GM18861 (cell line): Measurements from ENCODE around the gene SCNN1B.

Source experiments
- ATAC-seq: cut with Tn5 transposase; IDR thresholded peaks from one replicate; pipeline ENCODE4 v1.9.1; 2021; ENCODE audit not compliant: unreplicated experiment

Gene SCNN1B

DNA sequence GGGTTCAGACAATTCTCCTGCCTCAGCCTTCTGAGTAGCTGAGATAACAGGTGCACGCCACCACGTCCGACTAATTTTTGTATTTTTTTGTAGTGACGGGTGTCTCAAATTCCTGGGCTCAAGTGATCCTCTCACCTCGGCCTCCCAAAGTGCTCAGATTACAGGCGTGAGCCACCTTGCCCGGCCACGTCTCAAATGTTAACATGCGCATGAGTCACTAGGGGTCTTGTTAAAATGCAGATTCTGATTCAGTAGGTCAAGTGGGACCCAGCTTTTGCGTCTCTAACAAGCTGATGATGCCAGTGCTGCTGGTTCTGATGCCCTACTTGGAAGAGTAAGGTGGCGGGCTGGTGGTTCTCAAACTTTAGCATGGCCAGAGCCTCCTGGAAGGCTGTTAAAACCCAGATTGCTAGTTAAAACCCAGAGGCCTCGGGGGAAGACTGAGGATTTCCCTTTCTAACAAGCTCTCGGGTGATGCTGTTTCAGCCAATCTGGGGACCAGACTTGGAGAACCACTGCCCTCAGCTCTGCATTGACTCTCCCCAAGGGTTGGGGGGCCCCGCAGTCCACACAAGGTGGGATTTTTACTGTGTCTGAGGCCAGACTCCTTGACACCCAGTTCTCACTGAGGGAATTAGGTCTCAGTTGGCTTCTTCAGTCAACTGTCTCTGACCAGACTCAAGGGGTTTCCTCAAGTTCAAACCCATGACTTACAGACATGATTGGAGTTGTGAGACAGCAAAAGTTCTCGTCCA is 17.9 kb downstream of the SCNN1B start:
- no peak for ATAC-seq

DNA sequence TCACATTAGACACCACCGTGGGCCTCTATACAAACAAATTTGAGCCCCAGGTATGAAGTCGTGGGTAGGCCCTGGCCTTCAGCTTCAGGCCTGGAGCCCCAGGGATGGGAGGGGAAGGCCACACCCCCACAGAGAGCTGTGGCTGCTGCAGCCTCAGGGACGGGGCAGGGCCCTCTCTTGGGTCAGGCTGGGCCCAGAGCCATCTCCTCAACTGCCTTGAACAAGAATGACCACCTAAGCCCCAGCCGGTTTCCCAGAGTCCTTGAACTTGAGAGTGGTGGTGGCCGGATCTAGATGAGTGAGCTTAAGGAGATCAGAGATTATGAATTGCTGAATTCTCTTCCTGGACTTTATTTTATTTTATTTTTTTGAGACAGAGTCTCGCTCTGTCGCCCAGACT is 18.6 kb downstream of the SCNN1B start:
- no peak for ATAC-seq

DNA sequence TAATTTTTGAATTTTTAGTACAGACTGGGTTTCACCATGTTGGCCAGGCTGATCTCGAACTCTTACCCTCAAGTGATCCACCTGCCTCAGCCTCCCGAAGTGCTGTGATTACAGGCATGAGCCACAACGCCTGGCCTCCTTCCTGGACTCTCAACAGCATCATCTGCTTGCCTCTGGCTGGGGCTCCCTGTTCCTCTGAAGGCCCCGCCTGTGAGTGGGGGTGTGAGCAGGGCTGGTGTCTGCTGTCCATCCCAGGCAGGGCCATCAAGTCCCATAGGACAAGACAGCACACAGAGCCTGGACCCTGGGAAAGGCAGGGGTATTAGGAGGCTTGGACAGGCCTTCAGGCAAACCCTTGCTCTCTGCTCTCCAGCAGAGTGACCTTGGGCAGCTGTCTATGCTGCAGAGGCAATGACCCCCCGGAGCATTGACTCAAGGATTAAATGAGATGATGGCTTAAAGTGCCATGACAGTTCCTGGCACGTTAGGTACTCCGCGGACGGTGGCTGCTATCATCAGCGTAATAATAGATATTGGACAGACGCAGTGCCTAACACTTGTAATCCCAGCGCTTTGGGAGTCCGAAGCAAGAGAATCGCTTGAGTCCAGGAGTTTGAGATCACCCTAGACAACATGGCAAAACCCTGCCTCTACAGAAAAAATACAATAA is 19.2 kb downstream of the SCNN1B start:
- ATAC-seq = no peak

DNA sequence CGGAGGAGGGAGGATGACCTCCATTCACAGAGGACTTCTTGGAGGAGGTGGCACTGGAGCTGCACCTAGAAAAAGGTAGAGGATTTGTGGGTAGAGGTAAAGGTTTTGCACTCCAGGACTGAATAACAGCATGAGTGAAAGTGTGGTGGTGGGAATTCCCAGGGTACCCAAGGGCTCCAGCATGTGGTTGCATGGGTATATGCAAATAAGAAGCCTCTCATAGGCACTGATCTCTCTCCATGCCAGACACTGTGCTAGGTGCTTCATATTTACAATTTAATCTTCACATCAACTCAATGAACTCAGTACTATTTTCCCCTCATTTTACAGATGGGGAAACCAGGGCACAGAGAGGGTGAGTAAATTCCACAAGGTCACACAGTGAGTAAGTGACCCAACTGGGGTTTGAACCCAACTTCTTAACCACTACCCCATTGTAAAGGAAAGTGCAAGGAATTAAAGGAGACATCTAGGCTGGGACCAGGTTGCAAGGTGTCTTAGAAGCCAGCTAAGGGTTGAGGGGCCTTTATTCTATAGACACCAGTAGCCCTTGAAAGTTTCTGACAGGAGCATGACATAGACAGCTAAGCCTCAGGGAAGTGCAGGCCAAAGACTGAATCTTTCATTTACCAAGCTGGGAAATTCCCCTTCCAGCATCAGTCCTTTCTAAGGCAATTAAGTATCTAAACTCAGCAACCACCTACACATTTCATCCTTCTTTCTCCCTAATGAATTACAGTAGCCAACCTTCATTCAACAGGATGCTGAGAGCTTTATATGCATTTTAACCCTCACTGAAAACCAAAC is 21.3 kb downstream of the SCNN1B start:
- ATAC-seq = no peak

DNA sequence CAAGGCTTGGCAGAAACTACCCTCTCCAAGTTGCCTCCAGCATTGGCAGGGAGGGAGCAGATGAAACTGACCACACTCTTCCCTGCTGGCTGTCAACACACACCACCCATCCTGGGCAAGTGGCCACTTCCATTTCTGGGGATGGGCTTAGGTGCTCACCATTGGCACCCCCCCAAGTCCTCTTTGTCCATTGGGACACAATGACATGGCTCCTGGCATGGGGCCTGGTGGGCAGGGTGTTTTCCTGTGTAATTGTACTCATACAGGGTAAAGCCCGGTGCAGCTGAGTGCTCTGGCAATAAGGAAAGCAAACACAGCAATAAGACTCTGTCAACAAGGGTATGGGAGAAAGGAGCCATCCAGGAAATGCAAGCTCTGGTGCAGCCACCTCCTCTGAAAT is 22.6 kb downstream of the SCNN1B start:
- no peak for ATAC-seq

DNA sequence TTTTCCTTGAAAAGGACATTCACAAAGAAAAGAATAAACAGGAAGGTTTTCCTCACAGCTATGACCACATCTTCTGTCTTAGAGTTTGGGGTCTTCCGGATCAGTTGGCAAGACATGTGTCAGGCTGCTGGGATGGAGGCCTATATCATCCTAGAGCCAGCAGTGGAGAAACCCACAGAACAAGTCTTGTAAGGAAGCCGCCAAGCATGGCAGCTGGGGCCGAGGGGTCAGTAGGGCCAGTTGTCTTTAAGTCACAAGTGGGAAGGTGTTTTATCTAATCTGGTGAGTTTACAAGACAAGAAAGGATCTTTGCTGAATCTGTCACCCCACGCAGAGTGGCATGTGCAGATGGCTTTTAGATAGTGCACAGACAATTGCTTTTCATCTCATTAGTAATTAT is 25.7 kb downstream of the SCNN1B start:
- ATAC-seq = no peak

DNA sequence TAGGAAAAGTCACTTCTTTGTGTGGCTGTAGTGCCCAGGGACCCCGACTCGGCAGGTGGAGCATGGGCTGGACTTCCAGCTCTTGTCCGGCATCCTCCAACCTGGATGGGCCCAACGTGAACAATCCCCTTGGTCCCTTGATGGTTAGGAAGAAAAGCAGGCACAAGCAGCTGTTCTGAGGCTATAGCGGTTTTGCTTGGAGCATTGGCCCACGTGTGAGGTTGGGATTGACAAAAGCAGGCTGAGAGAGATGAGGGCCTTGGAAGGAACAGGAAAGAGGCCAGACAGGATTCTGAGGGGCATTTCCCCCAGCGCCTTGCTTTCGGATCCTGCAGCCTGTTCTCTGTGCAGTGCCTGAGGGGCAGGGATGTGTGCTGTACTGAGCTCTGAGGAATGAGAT is 28.1 kb downstream of the SCNN1B start:
- ATAC-seq = no peak

DNA sequence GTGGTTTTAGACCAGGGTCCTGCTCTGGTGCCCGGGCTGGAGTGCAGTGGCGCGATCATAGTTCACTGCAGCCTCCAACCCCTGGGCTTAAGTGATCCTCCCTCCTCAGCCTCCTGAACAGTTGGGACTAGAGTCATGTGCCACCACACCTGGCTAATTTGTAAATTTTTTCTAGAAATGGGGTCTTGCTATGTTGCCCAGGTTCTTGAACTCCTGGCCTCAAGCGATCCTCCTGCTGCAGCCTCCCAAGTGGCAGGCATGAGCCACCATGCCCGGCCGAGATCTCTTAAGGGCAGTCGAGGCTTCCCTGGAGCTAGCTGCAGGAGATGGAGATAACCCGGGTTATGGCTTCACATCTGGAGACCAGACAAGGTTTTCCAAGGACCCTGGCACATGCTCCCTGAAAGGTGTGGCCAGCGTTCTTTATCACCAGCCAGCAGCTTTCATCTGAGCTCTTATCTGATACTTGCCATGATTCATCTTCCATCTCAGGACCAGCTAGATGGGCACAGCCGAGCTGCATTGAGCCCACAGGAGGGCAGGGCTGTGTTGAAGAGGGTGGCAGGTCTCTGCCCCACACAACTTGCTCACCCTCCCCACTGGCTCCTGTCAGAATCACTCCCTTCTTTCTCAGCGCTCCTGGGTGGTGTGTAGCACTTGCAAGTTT is 28.6 kb downstream of the SCNN1B start:
- no peak for ATAC-seq

DNA sequence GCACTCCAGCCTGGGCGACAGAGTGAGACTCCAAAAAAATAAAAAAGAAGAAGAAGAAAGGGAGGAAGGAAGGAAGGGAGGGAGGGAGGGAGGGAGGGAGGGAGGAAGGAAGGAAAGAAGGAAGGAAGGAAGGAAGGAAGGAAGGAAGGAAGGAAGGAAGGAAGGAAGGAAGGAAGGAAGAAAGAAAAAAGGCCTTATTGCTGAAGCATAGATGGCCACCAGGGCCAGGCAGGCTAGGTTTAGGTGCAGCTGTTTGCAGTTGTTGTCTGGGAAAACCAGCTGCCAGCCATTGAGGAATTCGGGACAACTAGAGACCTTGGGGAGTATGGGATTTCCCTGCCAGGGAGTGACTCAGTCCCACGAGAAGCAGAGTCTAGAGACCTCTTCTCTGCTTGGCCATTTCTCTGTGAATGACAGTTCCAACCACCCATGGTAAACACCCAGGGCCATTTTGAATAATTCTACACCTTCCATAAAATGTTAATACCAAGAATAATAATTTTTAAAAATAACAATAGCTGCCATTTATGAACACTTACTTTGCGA is 31.0 kb downstream of the SCNN1B start:
- no peak for ATAC-seq

DNA sequence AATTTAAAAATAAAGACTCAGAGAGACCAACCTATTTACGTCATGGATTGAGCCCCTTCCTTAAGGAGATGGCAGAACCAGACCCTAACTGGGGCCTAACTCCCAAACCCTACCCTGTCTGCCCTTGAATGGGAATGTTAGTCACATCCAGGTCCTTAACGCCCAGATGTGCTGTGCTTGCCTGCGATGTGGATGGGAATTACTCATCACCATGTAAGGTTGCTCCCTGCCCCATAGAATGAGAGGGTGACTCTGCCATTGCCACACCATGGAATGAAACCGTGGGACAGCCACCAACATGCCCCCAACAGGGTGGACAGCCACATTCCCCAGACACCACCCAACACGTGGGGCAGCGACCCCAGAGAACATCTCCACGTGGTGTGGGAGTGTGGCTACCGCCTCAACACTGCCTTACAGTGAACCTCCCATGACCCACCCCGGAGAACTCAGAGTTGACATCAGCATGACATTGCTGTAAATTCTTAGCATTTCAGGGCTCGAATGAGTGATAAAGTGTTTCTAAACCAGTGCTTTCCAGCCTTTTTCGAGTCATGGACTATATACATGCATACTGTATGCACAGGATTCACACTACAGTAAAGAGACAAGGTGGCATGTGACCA is 31.8 kb downstream of the SCNN1B start:
- ATAC-seq = no peak

DNA sequence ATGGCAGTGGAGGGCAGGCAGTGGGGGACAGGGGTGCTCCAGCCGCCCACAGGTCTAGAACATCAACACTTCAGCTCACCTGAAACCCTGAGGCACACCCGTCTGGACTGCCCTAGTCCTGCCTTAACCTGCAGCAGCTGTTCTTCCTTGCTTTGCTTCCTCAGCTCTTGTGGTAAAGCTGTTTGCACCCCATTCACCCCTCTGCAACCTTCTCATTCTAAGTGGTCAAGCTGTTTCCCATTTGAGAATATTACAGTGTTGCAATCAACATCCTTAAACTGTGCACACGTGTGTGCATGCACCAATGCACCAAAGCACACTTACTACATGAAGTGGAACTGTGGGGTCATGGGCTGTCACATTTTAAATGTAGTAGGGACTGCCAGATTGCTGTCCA is 32.4 kb downstream of the SCNN1B start:
- peak; percentile 35 for ATAC-seq

DNA sequence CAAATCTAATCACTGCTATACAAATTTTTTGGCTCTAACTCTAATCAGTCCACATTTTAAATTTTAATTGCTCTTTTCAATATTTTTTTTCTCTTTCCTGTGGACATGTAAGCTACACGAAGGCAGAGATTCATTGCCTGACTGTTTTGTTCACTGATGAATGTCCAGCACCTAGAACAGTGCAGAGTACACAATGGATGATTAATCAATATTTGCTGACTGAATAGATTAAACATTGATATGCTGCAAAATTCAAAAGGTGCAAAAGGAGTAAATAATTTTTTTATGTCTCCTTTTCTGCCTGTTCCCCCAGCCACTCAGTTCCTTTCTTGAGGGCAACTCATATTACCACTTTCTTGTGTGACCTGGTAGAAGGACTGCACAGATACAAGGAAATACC is 32.8 kb downstream of the SCNN1B start:
- ATAC-seq = no peak

DNA sequence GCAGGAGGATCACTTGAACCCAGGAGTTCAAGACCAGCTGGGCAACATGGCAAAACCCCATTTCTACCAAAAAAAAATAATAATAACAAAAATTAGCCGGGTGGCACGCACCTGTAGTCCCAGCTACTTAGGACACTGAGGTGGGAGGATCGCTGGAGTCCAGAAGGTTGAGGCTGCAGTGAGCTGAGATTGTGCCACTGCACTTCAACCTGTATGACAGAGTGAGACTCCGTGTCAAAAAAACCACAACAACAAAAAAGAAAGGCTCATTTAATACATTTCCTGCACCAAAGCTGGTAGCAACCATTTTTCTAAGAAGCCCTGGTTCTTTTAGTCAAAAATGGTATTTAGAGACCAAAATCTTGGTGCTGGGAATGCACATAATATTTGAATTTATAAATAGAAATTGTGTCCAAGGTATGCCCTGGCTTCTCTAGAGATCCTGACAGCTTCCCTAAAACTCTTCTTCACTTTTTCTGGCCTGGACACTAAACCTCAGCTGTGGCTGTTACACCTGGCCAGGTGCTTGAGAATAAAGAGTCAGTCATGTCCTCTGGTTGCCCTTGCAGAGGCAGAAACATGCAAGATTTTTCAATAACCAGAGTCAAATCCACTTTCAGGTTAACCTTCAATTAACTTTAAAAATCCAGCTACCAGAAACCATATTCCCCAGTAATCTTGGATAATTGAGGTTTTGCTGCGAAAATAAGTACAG is 35.9 kb downstream of the SCNN1B start:
- ATAC-seq = no peak

DNA sequence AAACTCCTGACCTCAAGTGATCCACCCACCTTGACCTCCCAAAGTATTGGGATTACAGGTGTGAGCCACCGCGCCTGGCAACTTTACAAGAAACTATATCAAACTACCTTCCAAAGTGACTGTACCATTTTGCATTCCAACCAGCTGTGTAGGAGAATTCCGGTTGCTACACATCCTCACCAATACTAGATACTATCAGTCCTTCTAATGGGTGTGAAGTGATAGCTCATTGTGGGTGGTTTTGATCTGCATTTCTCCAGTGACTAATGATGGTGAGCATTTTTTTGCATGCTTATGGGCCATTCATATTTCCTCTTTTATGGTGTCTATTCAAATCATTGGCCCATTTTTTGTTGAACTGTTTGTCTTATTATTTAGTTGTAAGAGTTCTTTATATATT is 37.7 kb downstream of the SCNN1B start:
- no peak for ATAC-seq

DNA sequence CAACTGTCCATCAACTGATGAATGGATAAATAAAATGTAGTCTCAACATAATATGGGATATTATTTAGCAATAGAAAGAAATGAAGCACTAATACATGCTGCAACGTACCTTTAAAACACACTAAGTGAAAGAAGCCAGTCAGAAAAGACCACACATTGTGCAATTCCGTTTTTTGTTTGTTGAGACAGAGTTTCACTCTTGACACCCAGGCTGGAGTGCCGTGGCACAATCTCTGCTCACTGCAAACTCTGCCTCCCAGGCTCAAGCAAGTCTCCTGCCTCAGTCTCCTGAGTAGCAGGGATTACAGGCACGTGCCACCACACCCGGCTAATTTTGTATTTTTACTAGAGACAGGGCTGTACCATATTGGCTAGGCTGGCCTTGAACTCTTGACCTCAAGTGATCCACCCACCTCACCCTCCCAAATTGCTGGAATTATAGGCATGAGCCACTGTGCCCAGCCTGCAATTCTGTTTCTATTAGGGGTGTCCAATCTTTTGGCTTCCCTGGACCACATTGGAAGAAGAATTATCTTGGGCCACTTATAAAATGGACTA is 40.1 kb downstream of the SCNN1B start:
- no peak for ATAC-seq

DNA sequence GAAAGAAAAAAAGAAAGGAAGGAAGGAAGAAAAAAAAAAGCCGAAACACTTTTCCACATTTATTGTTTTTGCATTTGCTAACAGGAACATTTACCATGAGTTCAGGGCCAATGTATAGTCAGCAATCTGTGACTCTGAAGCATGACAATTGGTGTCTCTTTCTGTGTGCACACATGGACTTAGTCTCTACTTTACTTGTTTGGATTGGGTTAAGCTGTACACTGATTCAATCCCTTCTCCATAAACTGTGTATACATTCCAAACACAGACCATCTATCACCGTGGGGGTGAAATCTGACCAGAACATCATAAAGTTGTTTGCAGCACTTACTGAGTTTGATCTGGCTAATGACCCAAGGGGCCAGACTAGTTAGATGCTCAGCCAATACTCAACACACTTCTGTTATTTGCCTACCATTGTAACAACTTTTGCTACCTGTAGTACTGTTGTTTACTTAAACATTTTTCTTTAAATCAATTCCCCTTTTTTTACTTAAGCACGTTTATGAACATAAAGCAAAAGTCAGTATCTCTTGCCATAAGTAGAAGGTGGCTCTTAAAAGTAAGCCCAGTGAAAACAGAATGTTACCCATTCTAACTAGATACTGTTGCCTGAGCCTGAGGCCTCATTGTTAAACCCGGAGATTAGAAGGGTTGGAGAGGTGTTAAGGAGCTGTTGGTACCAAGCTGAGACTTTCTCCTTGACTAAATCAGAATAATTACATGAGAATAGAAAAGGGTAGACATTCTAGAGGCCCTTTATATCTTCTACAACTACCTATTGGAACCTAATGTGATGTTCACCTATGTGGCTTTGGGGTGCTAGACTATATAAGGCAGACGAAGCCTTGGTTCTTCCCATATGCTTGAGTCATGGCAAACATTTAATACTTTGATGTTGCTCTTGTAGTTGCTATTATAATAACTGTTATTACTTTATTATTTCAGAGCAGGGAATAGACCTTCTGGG is 41.8 kb downstream of the SCNN1B start:
- no peak for ATAC-seq

DNA sequence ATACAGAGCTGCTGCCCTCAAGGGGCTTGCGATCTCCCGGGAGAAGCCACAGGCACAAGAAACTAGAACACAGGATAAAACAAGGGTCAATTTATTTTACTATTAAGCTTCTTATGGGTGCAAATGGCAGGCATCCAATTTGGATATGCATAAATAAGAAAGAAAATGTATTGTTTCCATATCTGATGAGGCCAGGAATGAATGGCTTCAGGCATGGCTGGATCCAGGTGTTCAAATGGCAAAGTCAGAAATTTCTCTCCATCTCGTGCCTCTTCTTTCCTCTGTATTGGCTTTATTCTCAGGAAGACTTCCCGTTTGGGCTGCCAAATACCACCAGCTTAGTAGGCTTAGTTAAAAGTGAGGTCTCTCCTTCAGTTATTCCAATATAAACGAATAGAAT is 43.1 kb downstream of the SCNN1B start:
- no peak for ATAC-seq

DNA sequence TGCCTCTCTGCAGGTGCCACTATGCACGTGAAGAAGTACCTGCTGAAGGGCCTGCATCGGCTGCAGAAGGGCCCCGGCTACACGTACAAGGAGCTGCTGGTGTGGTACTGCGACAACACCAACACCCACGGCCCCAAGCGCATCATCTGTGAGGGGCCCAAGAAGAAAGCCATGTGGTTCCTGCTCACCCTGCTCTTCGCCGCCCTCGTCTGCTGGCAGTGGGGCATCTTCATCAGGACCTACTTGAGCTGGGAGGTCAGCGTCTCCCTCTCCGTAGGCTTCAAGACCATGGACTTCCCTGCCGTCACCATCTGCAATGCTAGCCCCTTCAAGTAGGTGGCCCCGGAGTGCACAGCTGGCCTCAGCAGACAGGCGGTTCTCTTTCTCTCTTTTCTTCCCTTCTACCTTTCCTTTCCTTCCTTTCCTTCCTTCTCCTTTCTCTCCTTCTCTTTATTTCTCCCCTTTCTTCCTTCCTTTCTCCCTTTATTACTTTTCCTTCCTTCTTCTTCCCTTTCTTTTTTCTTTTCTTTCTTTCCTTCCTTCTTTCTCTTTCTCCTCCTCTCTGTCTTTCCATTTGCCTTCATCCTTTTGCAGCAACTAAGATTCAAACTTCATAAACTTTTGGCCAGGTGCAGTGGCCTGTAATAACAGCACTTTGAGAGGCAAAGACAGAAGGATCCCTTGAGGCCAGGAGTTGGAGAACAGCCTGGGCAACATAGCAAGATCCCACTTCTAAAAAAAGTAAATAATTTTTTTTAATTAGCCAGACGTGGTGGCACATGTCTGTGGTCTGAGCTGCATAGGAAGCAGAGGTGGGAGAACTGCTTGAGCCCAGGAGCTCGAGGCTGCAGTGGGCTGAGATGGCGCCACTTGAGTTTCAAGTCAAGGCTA is 46.7 kb downstream of the SCNN1B start:
- ATAC-seq = no peak
